K562 (cell line): ENCODE results near the gene VEGFA. TPM values are rescaled to one million over a fixed set of nuclear protein-coding genes. Genes with fewer than 3 reads are reported as not detected.

Experiments used
- ATF6 ChIP-seq: sonication (generic); formaldehyde crosslinking; IDR thresholded peaks from 2 replicates; pipeline ENCODE4 v1.4.0; 2020; ENCODE audit warnings: mild to moderate bottlenecking, missing genetic modification reagents
- CREM ChIP-seq: IDR thresholded peaks from 2 replicates; pipeline ENCODE4 v1.6.1; 2014; ENCODE audit warnings: antibody characterized with exemption, low read depth
- ERF ChIP-seq: fragments of 450-650 bp; formaldehyde crosslinking; IDR thresholded peaks from 2 replicates; pipeline ENCODE4 v1.4.0; 2020; ENCODE audit warnings: mild to moderate bottlenecking, mixed read lengths
- GTF3C2 ChIP-seq: IDR thresholded peaks from 3 replicates; pipeline ENCODE4 v1.6.1; 2011; ENCODE audit warnings: borderline replicate concordance, mild to moderate bottlenecking, moderate library complexity; ENCODE audit not compliant: insufficient read length; ENCODE audit errors: extremely low read depth
- HMG20A ChIP-seq: fragments of 450-650 bp; formaldehyde crosslinking; conservative IDR thresholded peaks from 2 replicates; pipeline ENCODE4 v1.4.0; 2020; ENCODE audit warnings: mild to moderate bottlenecking, mixed read lengths
- LCOR ChIP-seq: sonication (generic); formaldehyde crosslinking; IDR thresholded peaks from 2 replicates; pipeline ENCODE4 v1.8.0; 2022; ENCODE audit warnings: mild to moderate bottlenecking, missing genetic modification reagents
- NFRKB ChIP-seq: fragments of 450-650 bp; IDR thresholded peaks from 2 replicates; pipeline ENCODE4 v1.6.1; 2016; ENCODE audit warnings: low read depth
- STAT6 ChIP-seq: sonication (generic); formaldehyde crosslinking; IDR thresholded peaks from 2 replicates; pipeline ENCODE4 v1.8.1; 2023; ENCODE audit warnings: mild to moderate bottlenecking, missing genetic modification reagents
- ZBTB12 ChIP-seq: fragments of 250-450 bp; sonication (Bioruptor Pico); IDR thresholded peaks from 2 replicates; pipeline ENCODE4 v1.4.0; 2020
- ZBTB5 ChIP-seq: fragments of 450-650 bp; IDR thresholded peaks from 2 replicates; pipeline ENCODE4 v1.6.1; 2017; ENCODE audit warnings: antibody characterized with exemption
- ZBTB7A ChIP-seq: IDR thresholded peaks from 2 replicates; pipeline ENCODE4 v1.6.1; 2011; ENCODE audit warnings: low read depth, mild to moderate bottlenecking, low read length, moderate library complexity, borderline replicate concordance; ENCODE audit not compliant: control insufficient read depth
- ZFX ChIP-seq: sonication (generic); formaldehyde crosslinking; IDR thresholded peaks from 2 replicates; pipeline ENCODE4 v1.8.0; 2022; ENCODE audit warnings: mild to moderate bottlenecking, missing genetic modification reagents, moderate library complexity
- ZNF121 ChIP-seq: sonication (generic); formaldehyde crosslinking; conservative IDR thresholded peaks from 2 replicates; pipeline ENCODE4 v1.8.0; 2022; ENCODE audit warnings: missing genetic modification reagents
- ZNF511 ChIP-seq: sonication (generic); formaldehyde crosslinking; IDR thresholded peaks from 2 replicates; pipeline ENCODE4 v1.8.0; 2022; ENCODE audit warnings: mild to moderate bottlenecking, missing genetic modification reagents
- ZNF561 ChIP-seq: fragments of 450-650 bp; formaldehyde crosslinking; conservative IDR thresholded peaks from 2 replicates; pipeline ENCODE4 v1.4.0; 2020; ENCODE audit warnings: mild to moderate bottlenecking, moderate library complexity
- polyA plus RNA-seq, 8 experiments: library from polyadenylated mRNA; depleted of rRNA in 4 of 8; stranded (reverse) in 5 of 8; unstranded in 3 of 8; fragments of >200 nt; fragmentation: Nextera tagmentation in 2 of 8; fragmentation: Illumina TruSeq in 1 of 8; extraction: Ambion mirVana in 2 of 8; extraction: Trizol in 1 of 8; gene quantifications; 2 replicates each; pipeline versions ENCODE4 v1.2.1 to v1.2.3, GENCODE V29; 2011 to 2014; ENCODE audit warnings: inconsistent platforms in 1 of 8, missing spikeins in 1 of 8
- total RNA-seq, 7 experiments: library from RNA; depleted of rRNA in 6 of 7; stranded (reverse); fragments of >200 nt in 6 of 7; fragmentation: Illumina TruSeq in 2 of 7; extraction: Trizol in 2 of 7; gene quantifications; 2 replicates each; pipeline versions ENCODE4 v1.2.1 to v1.2.3, GENCODE V29; 2011 to 2021; ENCODE audit warnings: low replicate concordance in 1 of 7

The VEGFA gene
- total and polyA plus RNA-seq, 9 of the 15 experiments (the other 6 are each of a cell fraction or from before 2014, with no cell fraction given): 14.0 to 271 (median 124) TPM

GRCh38 chr6:43771210-43771857 is 1.3 kb downstream of the VEGFA start (continued):
- no peak for TF ChIP-seq ATF6 (CRISPR knock-in tag)
- 0 out of 2 replicates have a peak, but pooled peaks have one; percentile 21 for TF ChIP-seq ERF (CRISPR knock-in tag)
- TF ChIP-seq ZBTB7A: peak; percentile 77
- no peak for TF ChIP-seq ZBTB12 (CRISPR knock-in tag)
- no peak for TF ChIP-seq ZNF121
- no peak for TF ChIP-seq LCOR (CRISPR knock-in tag)
- no peak for TF ChIP-seq STAT6 (CRISPR knock-in tag)
- TF ChIP-seq ZFX (CRISPR knock-in tag): peak; percentile 71
- TF ChIP-seq ZNF511 (CRISPR knock-in tag): peak; percentile 43; the same call in 1 of the 2 replicates
- no peak for TF ChIP-seq ZNF561 (CRISPR knock-in tag)
- no peak for TF ChIP-seq NFRKB
- no peak for TF ChIP-seq HMG20A
- no peak for TF ChIP-seq GTF3C2
- TF ChIP-seq CREM: peak; percentile 41
- TF ChIP-seq ZBTB5: no peak
